Raji (cell line): Measurements from ENCODE around the gene MTA3.

Source experiments
- POLR2A ChIP-seq: IDR thresholded peaks from 2 replicates; pipeline ENCODE4 v1.6.1; 2011; ENCODE audit warnings: low read depth, low read length, control low read depth; ENCODE audit not compliant: insufficient read depth

MTA3 gene

GRCh38 chr2:42568401-42569115 is at the start of gene MTA3:
Gene MTA3, plus strand, starts transcription at chr2:42568632. Its CDS starts 114 bp downstream, at chr2:42568746.
- no peak for TF ChIP-seq POLR2A

GRCh38 chr2:42519624-42520023 is 48.8 kb upstream of the MTA3 start:
- TF ChIP-seq POLR2A, result no peak

- no peak for TF ChIP-seq POLR2A
Measured at GRCh38 chr2:42522035-42522434, 46.4 kb upstream of the MTA3 start.

- no peak for TF ChIP-seq POLR2A
Measured at GRCh38 chr2:42523341-42523740, 45.1 kb upstream of the MTA3 start.

- no peak for TF ChIP-seq POLR2A
Measured at GRCh38 chr2:42532397-42532796, 36.0 kb upstream of the MTA3 start.

- TF ChIP-seq POLR2A, result no peak
Measured at GRCh38 chr2:42537493-42537892, 30.9 kb upstream of the MTA3 start.

- no peak for TF ChIP-seq POLR2A
Measured at GRCh38 chr2:42542871-42543270, 25.6 kb upstream of the MTA3 start.

- TF ChIP-seq POLR2A, result no peak
Measured at GRCh38 chr2:42545023-42545721, 23.3 kb upstream of the MTA3 start.

GRCh38 chr2:42545841-42546390 is 22.5 kb upstream of the MTA3 start:
- TF ChIP-seq POLR2A, result no peak

GRCh38 chr2:42547014-42547413 is 21.4 kb upstream of the MTA3 start:
- no peak for TF ChIP-seq POLR2A

GRCh38 chr2:42547446-42548295 is 20.8 kb upstream of the MTA3 start:
- TF ChIP-seq POLR2A, result no peak

- TF ChIP-seq POLR2A, result no peak
Measured at GRCh38 chr2:42550870-42551269, 17.6 kb upstream of the MTA3 start.

GRCh38 chr2:42554392-42554791 is 14.0 kb upstream of the MTA3 start:
- TF ChIP-seq POLR2A, result no peak

- no peak for TF ChIP-seq POLR2A
Measured at GRCh38 chr2:42556315-42556890, 12.0 kb upstream of the MTA3 start.

GRCh38 chr2:42557306-42557705 is 11.1 kb upstream of the MTA3 start:
- no peak for TF ChIP-seq POLR2A
